Mesendoderm (in vitro differentiated cells): Measurements from ENCODE around the gene CD300C.
"Not testable (repeated sequence)": the region's sequence is repeated elsewhere in the genome, so short reads cannot be mapped to it uniquely, and the experiment has no call there.

Source experiments
- DNase-seq: peaks from one replicate; pipeline ENCODE4 v3.0.0; 2013
- H2AK5ac ChIP-seq: 2 replicates; pipeline ENCODE4 v1.6.1; 2013; ENCODE audit warnings: low read length, inconsistent platforms
- H2BK120ac ChIP-seq: 2 replicates; pipeline ENCODE4 v1.6.1; 2013; ENCODE audit warnings: low read depth, mild to moderate bottlenecking, low read length, moderate library complexity, mixed read lengths
- H2BK15ac ChIP-seq: replicated peaks from 2 replicates; pipeline ENCODE4 v1.6.1; 2013; ENCODE audit warnings: low read depth, mild to moderate bottlenecking, moderate library complexity
- H2BK5ac ChIP-seq: 2 replicates; pipeline ENCODE4 v1.6.1; 2013; ENCODE audit warnings: low read length, inconsistent platforms
- H3K18ac ChIP-seq: 2 replicates; pipeline ENCODE4 v1.6.1; 2013; ENCODE audit warnings: mild to moderate bottlenecking, low read length, mixed read lengths
- H3K23ac ChIP-seq: one replicate; pipeline ENCODE4 v1.6.1; 2013; ENCODE audit warnings: low read length
- H3K27ac ChIP-seq: 2 replicates; pipeline ENCODE4 v1.5.1; 2013; ENCODE audit warnings: low read depth, mild to moderate bottlenecking, inconsistent platforms, low read length, moderate library complexity
- H3K27me3 ChIP-seq: 2 replicates; pipeline ENCODE4 v1.6.1; 2013; ENCODE audit warnings: low read length, control low read depth, mild to moderate bottlenecking, inconsistent platforms; ENCODE audit not compliant: insufficient read depth, poor library complexity
- H3K36me3 ChIP-seq: 2 replicates; pipeline ENCODE4 v1.6.1; 2013; ENCODE audit warnings: low read length, inconsistent platforms; ENCODE audit not compliant: control insufficient read depth, insufficient read depth
- H3K4ac ChIP-seq: one replicate; pipeline ENCODE4 v1.6.1; 2013; ENCODE audit warnings: low read depth, mild to moderate bottlenecking, low read length, moderate library complexity
- H3K4me1 ChIP-seq: 2 replicates; pipeline ENCODE4 v1.6.1; 2013; ENCODE audit warnings: low read depth, low read length, inconsistent platforms; ENCODE audit not compliant: control insufficient read depth
- H3K4me2 ChIP-seq: 2 replicates; pipeline ENCODE4 v1.6.1; 2013; ENCODE audit warnings: low read length
- H3K4me3 ChIP-seq: 2 replicates; pipeline ENCODE4 v1.5.1; 2013; ENCODE audit warnings: mild to moderate bottlenecking, low read length
- H3K56ac ChIP-seq: one replicate; pipeline ENCODE4 v1.6.1; 2013; ENCODE audit warnings: low read length
- H3K79me1 ChIP-seq: 2 replicates; pipeline ENCODE4 v1.6.1; 2013; ENCODE audit warnings: low read length, inconsistent platforms
- H3K79me2 ChIP-seq: 2 replicates; pipeline ENCODE4 v1.6.1; 2013; ENCODE audit warnings: mild to moderate bottlenecking, low read length; ENCODE audit not compliant: control insufficient read depth, insufficient read depth
- H3K9ac ChIP-seq: 2 replicates; pipeline ENCODE4 v1.6.1; 2013; ENCODE audit warnings: low read length, inconsistent platforms
- H4K5ac ChIP-seq: one replicate; pipeline ENCODE4 v1.6.1; 2013; ENCODE audit warnings: low read length
- H4K8ac ChIP-seq: one replicate; pipeline ENCODE4 v1.6.1; 2013; ENCODE audit warnings: low read depth, mild to moderate bottlenecking, control low read depth, low read length, moderate library complexity
- WGBS: extraction: QIAGEN DNeasy Blood & Tissue Kit; methylation state at CpG from one replicate; pipeline ENCODE4 v1.1.7; 2013; ENCODE audit warnings: low lambda C conversion rate, missing lambda C conversion rate; ENCODE audit not compliant: insufficient coverage; ENCODE audit errors: extremely low coverage; 5-methylcytosine and 5-hydroxymethylcytosine counted together

The CD300C gene

GRCh38 chr17:74522381-74523105, 23.4 kb downstream of the CD300C start:
- no peak overlapping the region for H2BK15ac ChIP-seq
- no peaks in the 10 kb centered on the region for H3K79me2 ChIP-seq
- H3K56ac ChIP-seq, result no peak overlapping the region
- H3K79me1 ChIP-seq, result no peaks in the 10 kb centered on the region
- H3K9ac ChIP-seq, result no peak overlapping the region
- no peak overlapping the region for H3K23ac ChIP-seq
- H3K18ac ChIP-seq, result no peak overlapping the region
- H2BK120ac ChIP-seq, result no peak overlapping the region
- H3K4me3 ChIP-seq, result no peak overlapping the region
- no peak for DNase-seq
- H2BK5ac ChIP-seq, result no peak overlapping the region
- H4K5ac ChIP-seq, result no peak overlapping the region
- H3K36me3 ChIP-seq, result no peaks in the 10 kb centered on the region
- no peak overlapping the region for H3K4ac ChIP-seq
- H3K4me1 ChIP-seq, result no peaks in the 10 kb centered on the region
- WGBS, result no CpG with 5 or more reads among the region's 10 CpGs
- no peak overlapping the region for H2AK5ac ChIP-seq
- no peaks in the 10 kb centered on the region for H3K27me3 ChIP-seq
- H3K27ac ChIP-seq, result no peak overlapping the region
- no peak overlapping the region for H4K8ac ChIP-seq
- H3K4me2 ChIP-seq, result no peak overlapping the region

- H2BK5ac ChIP-seq, result no peak overlapping the region
- no peak overlapping the region for H3K27ac ChIP-seq
- H3K36me3 ChIP-seq, result no peaks in the 10 kb centered on the region
- H3K56ac ChIP-seq, result no peak overlapping the region
- no peaks in the 10 kb centered on the region for H3K4me1 ChIP-seq
- H3K79me1 ChIP-seq, result no peaks in the 10 kb centered on the region
- H2BK15ac ChIP-seq, result no peak overlapping the region
- no peak overlapping the region for H3K4me2 ChIP-seq
- no peak overlapping the region for H3K9ac ChIP-seq
- no peak overlapping the region for H2AK5ac ChIP-seq
- no peaks in the 10 kb centered on the region for H3K79me2 ChIP-seq
- no peak overlapping the region for H3K23ac ChIP-seq
- H3K4me3 ChIP-seq, result no peak overlapping the region
- WGBS, result no CpG with 5 or more reads among the region's 9 CpGs
- H3K27me3 ChIP-seq, result no peaks in the 10 kb centered on the region
- H3K18ac ChIP-seq, result no peak overlapping the region
- DNase-seq, result no peak
- no peak overlapping the region for H3K4ac ChIP-seq
- H2BK120ac ChIP-seq, result no peak overlapping the region
- H4K5ac ChIP-seq, result no peak overlapping the region
- no peak overlapping the region for H4K8ac ChIP-seq
Measured at GRCh38 chr17:74521701-74522201, 24.2 kb downstream of the CD300C start.

GRCh38 chr17:74520790-74521480, 25.0 kb downstream of the CD300C start:
- no peaks in the 10 kb centered on the region for H3K79me1 ChIP-seq
- no peak overlapping the region for H3K56ac ChIP-seq
- WGBS, result no CpG with 5 or more reads among the region's 21 CpGs
- no peaks in the 10 kb centered on the region for H3K4me1 ChIP-seq
- DNase-seq, result no peak
- H2BK15ac ChIP-seq, result no peak overlapping the region
- H3K27ac ChIP-seq, result no peak overlapping the region
- no peak overlapping the region for H3K4ac ChIP-seq
- no peak overlapping the region for H3K4me3 ChIP-seq
- no peak overlapping the region for H3K4me2 ChIP-seq
- H3K18ac ChIP-seq, result no peak overlapping the region
- H3K79me2 ChIP-seq, result no peaks in the 10 kb centered on the region
- H4K5ac ChIP-seq, result no peak overlapping the region
- no peak overlapping the region for H2BK5ac ChIP-seq
- H3K36me3 ChIP-seq, result no peaks in the 10 kb centered on the region
- H3K9ac ChIP-seq, result no peak overlapping the region
- no peaks in the 10 kb centered on the region for H3K27me3 ChIP-seq
- H2BK120ac ChIP-seq, result no peak overlapping the region
- no peak overlapping the region for H4K8ac ChIP-seq
- H3K23ac ChIP-seq, result no peak overlapping the region
- no peak overlapping the region for H2AK5ac ChIP-seq

- no peak overlapping the region for H4K5ac ChIP-seq
- no peaks in the 10 kb centered on the region for H3K36me3 ChIP-seq
- no peak overlapping the region for H3K4ac ChIP-seq
- H3K79me1 ChIP-seq, result no peaks in the 10 kb centered on the region
- H3K23ac ChIP-seq, result no peak overlapping the region
- H2AK5ac ChIP-seq, result no peak overlapping the region
- no peak overlapping the region for H3K18ac ChIP-seq
- H4K8ac ChIP-seq, result no peak overlapping the region
- H2BK5ac ChIP-seq, result no peak overlapping the region
- H3K9ac ChIP-seq, result no peak overlapping the region
- WGBS, result no CpG with 5 or more reads among the region's 3 CpGs
- no peak overlapping the region for H3K56ac ChIP-seq
- H3K27ac ChIP-seq, result no peak overlapping the region
- H3K4me1 ChIP-seq, result no peaks in the 10 kb centered on the region
- no peaks in the 10 kb centered on the region for H3K79me2 ChIP-seq
- H3K4me2 ChIP-seq, result no peak overlapping the region
- H3K4me3 ChIP-seq, result no peak overlapping the region
- DNase-seq, result no peak
- H3K27me3 ChIP-seq, result no peaks in the 10 kb centered on the region
- H2BK15ac ChIP-seq, result no peak overlapping the region
- no peak overlapping the region for H2BK120ac ChIP-seq
Measured at GRCh38 chr17:74520016-74520434, 25.9 kb downstream of the CD300C start.

- H3K4me1 ChIP-seq, H4K5ac ChIP-seq, H3K9ac ChIP-seq, H3K27ac ChIP-seq, H3K36me3 ChIP-seq, H4K8ac ChIP-seq, H3K56ac ChIP-seq, H3K79me1 ChIP-seq, H3K27me3 ChIP-seq, H3K79me2 ChIP-seq, H3K4me2 ChIP-seq, H2BK15ac ChIP-seq, H3K4ac ChIP-seq, H3K18ac ChIP-seq, H2AK5ac ChIP-seq, DNase-seq, H3K4me3 ChIP-seq, H2BK5ac ChIP-seq, H2BK120ac ChIP-seq, H3K23ac ChIP-seq: not testable (repeated sequence)
- WGBS, result no CpG with 5 or more reads among the region's 6 CpGs
Measured at GRCh38 chr17:74518413-74518981, 27.4 kb downstream of the CD300C start.
